Measurements from ENCODE around the gene WNK4.
"Not testable (repeated sequence)": the region's sequence is repeated elsewhere in the genome, so short reads cannot be mapped to it uniquely, and the experiment has no call there.

WNK4 gene

DNA sequence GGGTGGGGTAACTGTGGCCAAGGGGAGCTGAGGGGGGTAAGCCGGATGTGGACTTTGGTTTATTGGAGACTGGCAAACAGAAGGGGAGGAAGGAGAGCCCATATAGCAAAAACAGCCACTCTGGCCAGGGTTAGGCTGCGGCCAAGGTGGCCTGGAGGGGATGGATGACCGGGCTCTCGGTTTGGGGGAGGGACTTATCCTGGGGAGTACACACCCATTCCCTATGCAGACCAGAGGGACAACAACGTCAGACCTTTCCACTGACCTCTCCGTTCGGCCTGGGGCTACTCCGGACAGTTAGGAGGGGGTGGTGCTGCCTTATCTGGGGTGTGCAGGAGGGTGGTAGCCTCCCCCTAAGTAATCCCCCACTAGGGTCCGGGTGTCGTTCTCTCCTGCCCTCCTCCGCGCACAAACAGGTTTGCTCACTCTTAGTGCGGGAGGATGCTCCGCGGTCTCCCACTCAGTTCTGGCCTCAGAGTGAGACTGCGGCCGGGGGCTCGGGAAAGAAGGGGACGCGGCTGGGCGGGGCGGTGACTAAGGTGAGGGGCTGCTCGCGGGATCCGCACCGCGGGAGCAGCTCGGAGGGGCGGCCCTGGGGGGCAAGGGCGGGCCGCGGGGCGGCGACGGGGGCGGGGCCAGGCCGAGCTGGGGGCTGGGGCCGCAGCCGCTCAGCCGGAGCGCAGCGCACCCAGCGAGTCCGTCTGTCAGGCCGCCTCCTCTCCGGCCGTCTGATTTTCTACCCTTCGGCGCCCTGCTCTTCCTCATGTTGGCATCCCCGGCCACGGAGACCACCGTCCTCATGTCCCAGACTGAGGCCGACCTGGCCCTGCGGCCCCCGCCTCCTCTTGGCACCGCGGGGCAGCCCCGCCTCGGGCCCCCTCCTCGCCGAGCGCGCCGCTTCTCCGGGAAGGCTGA is at the start of gene WNK4:
WNK4 (plus strand) TSS at position 675 of the 915 bp plus-strand sequence; CDS start at position 764, 89 bp downstream.
- no peak for DNase-seq (ENCODE audit: low read depth in 4 of 4, low spot score in 1 of 4)

DNA sequence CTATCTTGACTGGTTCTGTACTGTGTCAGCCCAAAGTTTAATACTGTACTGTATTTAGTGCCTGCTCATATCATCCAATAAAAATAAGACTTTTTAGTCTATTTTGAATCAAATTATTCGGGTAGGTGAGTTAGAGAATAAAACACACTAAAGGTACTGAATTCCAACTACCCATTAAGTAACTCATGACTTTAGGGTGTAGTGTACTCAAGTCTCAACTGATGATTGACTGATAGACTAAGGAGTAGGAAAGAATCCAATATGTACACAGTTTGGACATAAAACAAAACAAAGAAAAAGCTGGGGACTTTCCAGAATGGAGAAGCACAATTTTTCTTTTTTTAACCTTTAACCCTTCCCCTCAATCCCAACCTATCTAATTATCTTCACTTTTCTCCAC is 39.7 kb upstream of the WNK4 start:
- DNase-seq (ENCODE audit: low read depth in 4 of 4, low spot score in 1 of 4), result no peak

DNA sequence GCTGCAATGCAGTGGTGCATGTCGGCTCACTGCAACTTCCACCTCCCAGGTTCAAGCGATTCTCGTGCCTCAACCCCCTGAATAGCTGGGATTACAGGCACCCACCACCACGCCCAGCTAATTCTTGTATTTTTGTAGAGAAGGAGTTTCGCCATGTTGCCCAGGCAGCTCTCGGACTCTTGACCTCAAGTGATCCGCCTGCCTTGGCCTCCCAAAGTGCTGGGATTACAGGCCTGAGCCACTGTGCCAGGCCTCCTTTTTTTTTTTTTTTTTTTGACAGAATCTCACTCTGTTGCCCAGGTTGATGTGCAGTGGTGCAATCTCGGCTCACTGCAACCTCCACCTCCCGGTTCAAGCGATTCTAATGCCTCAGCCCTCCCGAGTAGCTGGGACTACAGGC is 37.5 kb upstream of the WNK4 start:
- DNase-seq (ENCODE audit: low read depth in 4 of 4, low spot score in 1 of 4), result not testable (repeated sequence)

DNA sequence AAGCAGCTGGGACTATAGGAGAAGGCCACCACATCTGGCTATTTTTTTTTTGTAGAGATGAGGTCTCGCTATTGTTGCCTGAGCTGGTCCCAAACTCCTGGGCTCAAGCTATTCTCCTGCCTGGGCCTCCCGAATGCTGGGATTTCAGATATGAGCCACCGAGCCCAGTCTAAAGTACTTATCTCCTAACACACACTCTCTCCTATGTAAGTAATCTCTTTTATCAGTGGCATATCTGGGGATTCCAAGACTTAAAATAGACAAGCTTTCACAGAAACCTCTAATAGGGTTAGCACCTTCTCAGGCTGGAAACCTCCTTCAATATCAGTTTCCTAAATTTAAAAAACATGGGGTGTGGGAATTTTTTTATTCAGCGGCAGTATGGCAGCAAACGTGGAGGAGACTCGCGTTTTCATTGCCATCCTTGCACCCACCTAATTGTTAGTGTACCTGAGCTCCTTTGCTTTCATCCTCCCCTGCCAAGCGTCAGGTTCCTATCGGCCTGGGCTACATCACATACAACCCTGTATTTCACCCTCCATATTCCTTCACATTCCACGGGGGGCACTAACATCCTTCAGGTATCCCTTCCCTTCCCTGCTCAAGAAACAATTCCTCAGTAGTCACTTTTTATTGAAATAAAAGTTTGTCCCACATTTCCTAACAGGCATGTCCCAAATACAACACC is 36.7 kb upstream of the WNK4 start:
- DNase-seq (ENCODE audit: low read depth in 4 of 4, low spot score in 1 of 4), result no peak

DNA sequence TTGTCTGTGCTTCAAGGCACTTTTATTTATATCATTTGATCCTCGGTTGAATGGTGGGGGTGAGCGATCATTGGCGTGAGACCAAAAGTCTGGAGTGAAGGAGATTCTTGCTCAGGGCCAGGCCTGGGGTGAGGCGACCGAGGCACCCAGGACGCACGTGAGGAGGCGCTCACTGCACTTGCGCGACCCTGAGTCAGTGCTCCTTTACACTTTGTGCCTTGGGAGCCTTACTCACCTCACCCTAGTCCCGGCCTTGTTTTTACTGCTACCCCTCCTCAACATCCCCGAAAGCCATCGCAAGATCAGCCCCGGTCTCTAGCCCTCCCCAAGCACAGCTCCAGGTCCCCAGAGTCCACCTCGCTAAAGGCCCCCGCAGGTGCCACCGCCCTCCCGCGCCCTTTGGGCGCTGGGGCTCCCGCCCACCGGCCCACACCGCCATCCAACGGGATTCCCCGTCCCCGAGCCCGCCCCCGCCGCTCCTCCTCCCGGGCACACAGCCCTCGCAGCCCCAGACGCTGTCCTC is 36.1 kb upstream of the WNK4 start:
- peak; percentile 28 to 68 (median 50) for DNase-seq (ENCODE audit: low read depth in 4 of 4, low spot score in 1 of 4)

DNA sequence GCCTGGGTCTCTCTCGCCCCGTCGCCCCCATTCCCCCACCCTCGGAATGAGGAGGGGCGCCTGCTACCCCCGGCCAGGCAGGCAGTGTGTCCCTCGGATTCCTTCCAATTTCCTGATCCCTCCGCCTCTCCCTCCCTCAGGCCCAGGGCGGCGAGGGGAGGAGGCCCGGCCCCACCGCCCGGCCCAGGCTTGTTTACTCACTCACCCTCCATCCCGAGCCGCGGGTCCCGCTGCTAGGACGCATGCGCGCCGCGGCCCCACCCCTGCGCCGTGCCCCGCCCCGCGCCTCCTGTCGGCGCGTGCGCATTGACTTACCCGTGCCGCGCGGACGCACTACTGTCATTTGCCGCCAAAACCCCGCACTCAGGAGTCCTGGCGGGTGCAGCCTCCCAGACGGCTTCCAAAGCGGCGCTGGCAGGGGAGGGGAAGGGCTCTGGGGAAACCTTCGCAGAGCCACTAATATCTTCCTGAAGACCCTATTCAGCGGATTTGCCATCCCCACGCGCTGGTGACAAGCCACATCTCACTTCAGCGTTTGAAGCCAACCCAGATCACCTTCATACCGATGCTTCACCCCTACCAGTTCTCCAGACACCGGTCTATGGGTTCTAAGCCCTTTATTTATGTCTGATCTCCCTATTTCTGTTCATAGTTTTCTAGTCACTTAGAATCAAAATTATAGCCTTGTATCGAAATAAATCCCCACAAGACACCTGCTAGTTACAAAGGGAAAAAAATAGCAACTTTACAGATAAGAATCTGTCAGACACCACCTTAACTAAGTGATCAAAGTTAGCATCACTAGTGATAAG is 35.4 kb upstream of the WNK4 start, which contains the start of gene EZH1:
EZH1 (minus strand) TSS at position 235 of the 812 bp plus-strand sequence. CDS start 16,099 bp downstream, outside the sequence.
- peak; percentile 72 to 86 (median 80) for DNase-seq (ENCODE audit: low read depth in 4 of 4, low spot score in 1 of 4)

DNA sequence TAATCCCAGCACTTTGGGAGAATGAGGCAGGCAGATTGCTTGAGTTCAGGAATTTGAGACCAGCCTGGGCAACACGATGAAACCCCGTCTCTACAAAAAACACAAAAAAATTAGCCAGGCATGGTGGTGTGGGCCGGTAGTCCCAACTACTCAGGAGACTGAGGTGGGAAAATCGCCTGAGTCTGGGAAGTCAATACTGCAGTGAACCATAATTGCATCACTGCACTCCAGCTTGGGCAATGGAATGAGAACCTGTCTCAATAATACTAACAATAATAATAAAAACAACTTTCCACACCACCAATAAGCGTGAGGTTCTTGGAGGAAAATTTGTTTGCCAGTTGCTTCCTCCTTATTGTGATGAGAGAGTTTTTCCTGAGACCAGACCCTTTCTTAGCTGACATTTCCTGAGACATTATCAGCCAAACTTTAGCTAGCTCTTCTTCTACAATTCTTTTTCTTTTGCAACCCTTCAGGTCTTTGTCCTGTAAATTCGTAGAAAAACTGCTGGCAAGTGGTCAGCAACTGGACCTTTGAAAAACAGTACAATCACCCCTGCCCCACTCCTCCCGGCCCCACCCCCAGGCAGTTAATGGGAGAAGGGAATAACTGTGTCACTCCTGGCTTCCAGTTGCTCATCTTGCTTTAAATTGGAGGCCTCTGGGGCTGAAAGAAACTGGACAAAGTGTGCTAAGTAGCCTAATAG is 32.1 kb upstream of the WNK4 start:
- no peak for DNase-seq (ENCODE audit: low read depth in 4 of 4, low spot score in 1 of 4)

DNA sequence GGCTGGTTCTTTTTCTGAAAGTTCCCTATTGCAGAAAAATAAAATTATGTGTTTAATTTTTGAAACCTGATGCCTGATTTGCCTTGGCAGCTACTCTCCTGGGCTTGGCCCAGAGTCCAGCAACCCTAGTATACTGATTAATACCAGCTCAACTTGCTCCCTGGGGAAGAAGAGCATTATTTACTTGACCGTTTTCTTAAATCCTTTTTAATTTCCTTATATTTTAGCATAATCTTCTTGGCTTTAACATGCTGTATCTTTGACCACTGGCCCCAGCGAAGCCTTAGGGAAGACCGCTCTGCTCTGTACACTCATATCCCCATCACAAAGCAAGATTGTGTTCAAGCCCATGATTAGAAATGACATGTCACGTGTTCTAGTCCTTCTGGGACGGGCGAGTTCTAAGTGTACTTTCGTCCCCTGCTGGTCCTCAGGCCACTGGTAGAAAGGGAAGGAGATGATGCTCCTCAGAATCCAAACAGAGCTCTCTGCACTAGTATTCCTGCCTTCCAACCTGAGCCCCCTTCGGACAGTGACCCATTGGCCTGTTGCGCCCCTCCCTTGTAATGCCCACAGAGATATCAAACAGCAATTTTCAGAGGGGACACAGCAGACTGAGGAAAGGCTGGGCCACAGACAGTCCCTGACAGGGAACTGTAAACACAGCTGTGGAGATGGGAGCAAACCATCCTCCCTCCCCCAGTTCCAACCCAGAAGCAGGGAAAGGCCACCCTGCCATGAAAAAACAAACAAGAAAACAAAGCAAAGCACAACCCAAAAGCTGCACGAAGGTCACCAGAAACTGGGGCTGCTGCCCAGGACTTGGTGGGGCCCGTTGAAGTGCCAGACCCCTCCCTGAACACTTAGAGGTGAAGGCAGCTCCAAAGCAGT is 31.3 kb upstream of the WNK4 start:
- no peak for DNase-seq (ENCODE audit: low read depth in 4 of 4, low spot score in 1 of 4)

DNA sequence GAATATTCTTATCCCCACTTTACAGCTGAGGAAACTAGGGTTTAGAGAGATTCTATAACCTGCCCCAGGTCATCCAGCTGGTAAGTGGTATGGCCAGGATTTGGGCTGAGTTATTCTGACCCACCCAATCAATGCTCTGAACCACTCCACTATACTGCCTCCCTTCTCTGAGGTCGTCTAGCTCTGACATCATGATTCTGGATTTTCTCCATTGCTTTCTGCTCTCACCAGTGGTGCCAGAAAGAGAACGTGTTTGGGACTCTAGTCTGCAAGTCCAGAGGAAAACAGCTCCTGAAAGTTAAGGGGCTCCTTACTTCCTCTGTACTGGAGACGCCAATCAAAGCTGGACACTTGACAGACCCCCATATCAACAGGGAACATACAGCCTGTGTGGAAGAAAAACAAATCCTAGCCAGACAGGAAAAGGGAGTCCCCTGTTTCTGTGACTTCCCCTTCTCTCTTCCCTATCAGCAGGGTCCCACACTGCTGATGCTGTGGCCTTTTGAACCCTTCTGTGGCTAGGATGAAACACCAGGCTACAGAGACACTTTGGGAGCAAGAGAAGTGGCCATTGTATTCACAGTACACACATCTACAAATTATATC is 29.6 kb upstream of the WNK4 start:
- DNase-seq (ENCODE audit: low read depth in 4 of 4, low spot score in 1 of 4), result no peak

DNA sequence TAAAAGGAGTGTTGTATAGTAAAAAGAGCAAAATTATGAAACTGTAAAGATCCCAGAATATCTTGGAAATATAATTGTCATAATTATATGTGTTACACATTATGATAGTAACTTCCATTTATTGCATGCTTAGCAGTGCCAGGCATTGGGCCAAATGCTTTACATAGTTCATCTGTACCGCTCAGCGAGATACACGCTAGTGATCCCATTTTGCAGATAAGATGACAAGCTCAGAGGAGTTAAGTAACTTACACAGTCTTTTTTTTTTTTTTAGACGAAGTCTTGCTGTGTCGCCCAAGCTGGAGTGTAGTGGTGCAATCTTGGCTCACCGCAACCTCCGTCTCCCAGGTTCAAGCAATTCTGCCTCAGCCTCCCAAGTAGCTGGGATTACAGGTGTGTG is 28.8 kb upstream of the WNK4 start:
- no peak for DNase-seq (ENCODE audit: low read depth in 4 of 4, low spot score in 1 of 4)

DNA sequence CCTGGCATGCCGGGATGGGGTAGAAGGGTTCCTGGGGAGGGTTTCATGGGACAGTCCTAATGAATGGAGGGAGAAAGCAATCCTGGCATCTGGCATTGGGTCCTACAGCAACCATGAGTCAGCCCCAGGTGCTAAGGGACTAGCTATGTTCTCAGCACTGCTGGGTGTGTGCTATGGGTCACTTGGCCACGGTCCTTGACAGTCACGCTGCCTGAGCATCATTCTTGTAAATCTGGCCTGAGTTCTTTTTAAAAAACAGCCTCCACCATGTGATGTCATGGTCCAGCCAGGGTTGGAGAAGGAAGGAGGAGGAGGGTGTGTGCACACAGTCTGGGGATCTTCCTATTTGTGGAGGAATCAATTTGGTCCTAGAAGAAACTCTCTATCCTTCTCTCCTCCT is 25.6 kb upstream of the WNK4 start:
- DNase-seq (ENCODE audit: low read depth in 4 of 4, low spot score in 1 of 4), result no peak

DNA sequence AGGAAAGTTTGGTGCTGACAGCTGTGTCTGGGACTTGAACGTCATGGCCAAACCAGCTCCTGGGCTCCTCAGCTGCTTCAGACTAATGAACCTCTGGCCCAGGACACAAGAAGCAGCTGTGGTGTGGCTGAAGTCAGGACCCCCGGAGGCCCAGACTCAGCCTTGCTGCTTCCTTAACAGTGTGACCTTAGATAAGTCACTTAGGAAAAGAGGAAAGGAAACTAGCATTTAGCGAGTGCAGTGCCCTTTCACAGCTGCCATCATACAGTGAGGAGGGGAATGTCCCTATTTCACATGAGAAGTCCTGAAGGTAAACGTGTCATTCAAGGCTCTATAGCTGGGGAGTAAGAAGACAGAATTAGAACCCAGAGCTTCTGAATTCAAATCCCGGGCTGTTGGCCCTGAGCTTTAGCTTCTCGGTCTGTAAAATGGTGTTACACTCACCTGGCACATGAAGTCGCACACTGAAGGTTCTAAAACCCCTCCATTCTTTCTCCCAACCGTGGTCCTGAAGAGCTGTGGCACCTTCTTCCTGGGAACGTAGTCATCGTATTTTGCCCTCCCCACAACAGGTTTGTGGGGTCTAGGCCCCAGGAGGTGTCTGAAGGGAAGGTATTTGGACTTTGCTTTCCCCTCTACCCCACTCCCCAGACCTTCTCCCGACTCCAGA is 20.3 kb upstream of the WNK4 start:
- DNase-seq (ENCODE audit: low read depth in 4 of 4, low spot score in 1 of 4), result no peak

DNA sequence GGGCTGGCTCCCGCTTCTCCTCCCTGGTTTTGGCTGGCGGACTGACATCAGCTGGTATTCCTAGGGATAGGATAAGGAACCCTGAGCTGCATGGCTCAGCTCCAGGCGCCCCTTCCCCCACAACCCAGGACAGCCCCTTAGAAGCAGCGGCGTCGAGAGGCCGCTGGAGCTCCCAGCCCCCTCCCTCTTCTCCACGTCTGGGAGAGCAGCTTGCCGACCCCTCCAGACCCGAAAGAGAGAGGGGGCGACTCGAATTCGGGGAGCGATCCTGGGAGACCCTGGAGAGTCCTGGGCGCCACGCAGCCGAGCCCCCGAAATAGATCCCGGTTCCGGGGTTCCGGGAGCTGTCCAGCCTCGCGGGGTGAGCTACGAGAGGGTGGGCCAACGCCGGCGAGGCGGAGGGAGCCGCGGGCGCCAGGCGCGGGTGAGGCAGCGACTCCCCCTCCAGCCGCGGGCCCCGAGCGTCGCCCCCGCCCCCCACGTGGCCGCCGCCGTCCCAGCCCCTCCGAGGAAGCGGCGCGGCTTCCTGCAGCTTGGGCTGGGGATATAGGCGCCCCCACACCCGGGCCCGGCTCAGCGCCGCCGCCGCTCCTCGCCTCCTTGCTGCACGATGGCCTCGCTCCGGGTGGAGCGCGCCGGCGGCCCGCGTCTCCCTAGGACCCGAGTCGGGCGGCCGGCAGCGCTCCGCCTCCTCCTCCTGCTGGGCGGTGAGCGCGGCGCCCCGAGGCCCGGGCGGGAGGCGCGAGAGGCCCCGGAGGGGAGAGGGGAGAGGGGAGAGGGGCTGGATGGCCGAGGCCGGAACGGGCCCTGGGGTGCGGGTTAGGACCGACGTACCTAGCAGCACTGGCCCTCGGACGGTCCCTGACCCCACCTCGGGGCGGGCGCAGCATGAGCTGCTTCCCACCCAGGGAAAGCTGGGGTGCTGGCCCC is 19.5 kb upstream of the WNK4 start, which contains the start of gene RAMP2:
RAMP2 (plus strand) TSS at position 576 of the 930 bp plus-strand sequence; CDS start at position 611, 35 bp downstream.
- DNase-seq (ENCODE audit: low read depth in 4 of 4, low spot score in 1 of 4), result no peak

DNA sequence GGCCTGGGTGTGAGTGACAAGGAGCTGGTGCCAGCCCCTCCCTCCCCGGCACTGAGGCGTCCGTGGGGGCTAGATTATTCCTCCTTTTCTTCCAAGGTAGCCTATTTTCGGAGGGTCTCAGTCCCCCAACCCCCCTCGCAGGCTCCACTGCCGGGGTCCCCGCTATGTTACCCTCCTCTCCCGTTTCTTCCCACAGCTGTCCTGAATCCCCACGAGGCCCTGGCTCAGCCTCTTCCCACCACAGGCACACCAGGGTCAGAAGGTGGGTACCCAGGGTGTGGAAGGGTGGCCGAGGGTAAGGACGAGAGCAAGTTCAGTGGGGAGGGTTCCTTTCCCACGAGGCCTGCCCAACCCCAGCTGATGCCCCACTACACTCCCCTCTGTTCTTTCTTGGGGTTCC is 18.8 kb upstream of the WNK4 start:
- no peak for DNase-seq (ENCODE audit: low read depth in 4 of 4, low spot score in 1 of 4)

DNA sequence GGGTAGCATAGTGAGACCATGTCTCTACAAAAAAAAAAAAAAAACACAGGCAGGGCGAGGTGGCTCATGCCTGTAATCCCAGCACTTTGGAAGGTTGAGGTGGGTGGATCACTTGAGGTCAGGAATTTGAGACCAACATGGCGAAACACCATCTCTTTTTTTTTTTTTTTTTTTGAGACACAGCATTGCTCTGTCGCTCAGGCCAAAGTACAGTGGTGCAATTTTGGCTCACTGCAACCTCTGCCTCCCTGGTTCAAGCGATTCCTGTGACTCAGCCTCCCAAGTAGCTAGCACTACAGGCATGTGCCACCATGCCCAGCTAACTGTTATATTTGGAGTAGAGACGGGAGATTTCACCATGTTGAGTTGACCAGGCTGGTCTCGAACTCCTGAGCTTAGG is 14.3 kb upstream of the WNK4 start:
- DNase-seq (ENCODE audit: low read depth in 4 of 4, low spot score in 1 of 4), result no peak

DNA sequence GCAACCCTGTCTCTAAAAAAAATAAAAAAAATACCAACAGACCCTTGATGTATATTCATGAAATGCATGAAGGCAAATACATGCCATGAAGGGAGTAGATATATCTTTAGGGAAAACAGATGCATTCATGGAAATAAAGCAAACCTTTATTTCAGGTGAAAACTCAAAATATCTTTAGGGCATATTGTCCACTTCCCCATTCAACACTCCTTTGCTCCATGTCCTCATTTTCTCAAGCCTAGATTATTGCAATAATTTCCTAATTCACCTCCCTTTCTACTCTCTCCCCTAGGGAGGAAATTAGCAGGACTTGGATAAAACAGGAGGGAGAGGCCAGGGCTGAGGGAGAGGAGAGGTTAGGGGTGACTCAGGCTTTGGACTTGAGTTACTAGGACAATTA is 12.9 kb upstream of the WNK4 start:
- DNase-seq (ENCODE audit: low read depth in 4 of 4, low spot score in 1 of 4), result no peak

DNA sequence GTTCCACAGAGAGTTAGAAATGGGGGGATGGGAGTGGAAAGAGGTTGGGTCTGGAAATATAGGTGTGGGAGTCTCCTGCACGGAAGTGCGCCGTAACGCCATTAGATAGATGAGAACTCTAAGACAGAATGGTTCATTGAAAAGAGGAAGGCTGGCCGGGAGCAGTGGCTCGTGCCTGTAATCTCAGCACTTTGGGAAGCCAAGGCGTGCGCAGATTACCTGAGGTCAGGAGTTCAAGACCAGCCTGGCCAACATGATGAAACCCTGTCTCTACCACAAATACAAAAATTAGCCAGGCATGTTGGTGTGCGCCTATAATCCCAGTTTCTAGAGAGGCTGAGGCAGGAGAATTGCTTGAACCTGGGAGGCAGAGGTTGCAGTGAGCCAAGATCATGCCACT is 12.4 kb upstream of the WNK4 start:
- not testable (repeated sequence) for DNase-seq (ENCODE audit: low read depth in 4 of 4, low spot score in 1 of 4)

All from stimulated activated CD4-positive, alpha-beta T cell treated with anti-CD3 and anti-CD28 coated beads, Interleukin-1b, Interleukin-23, amount 100 ng/mL, for 24 hours (primary cell).